Skeletal muscle satellite cell (primary cell): ENCODE results near the gene POLR2F.

Experiments used
- H3K27me3 ChIP-seq: 2 replicates; pipeline ENCODE4 v1.7.0; 2013; ENCODE audit warnings: low read length; ENCODE audit not compliant: control insufficient read depth, insufficient read depth
- H3K36me3 ChIP-seq: 2 replicates; pipeline ENCODE4 v1.7.0; 2013; ENCODE audit warnings: mild to moderate bottlenecking, control low read depth, low read length; ENCODE audit not compliant: insufficient read depth
- H3K4me1 ChIP-seq: 2 replicates; pipeline ENCODE4 v1.7.0; 2013; ENCODE audit warnings: low read length; ENCODE audit not compliant: control insufficient read depth, insufficient read depth
- H3K4me2 ChIP-seq: 2 replicates; pipeline ENCODE4 v1.7.0; 2013; ENCODE audit warnings: mild to moderate bottlenecking, low read length
- H3K4me3 ChIP-seq: 2 replicates; pipeline ENCODE4 v1.7.0; 2013; ENCODE audit warnings: low read length
- H3K9ac ChIP-seq: 2 replicates; pipeline ENCODE4 v1.7.0; 2013; ENCODE audit warnings: mild to moderate bottlenecking, low read depth, low read length, moderate library complexity
- H3K9me3 ChIP-seq: replicated peaks from 2 replicates; pipeline ENCODE4 v1.7.0; 2013; ENCODE audit warnings: mild to moderate bottlenecking, control low read depth, low read length

Gene POLR2F

GRCh38 chr22:38017939-38018885, 64.7 kb downstream of the POLR2F start:
- H3K36me3 ChIP-seq = no peaks in the 10 kb centered on the region
- H3K9ac ChIP-seq = no peak overlapping the region
- no peaks in the 10 kb centered on the region for H3K9me3 ChIP-seq
- peaks cover 16% of the 10 kb centered on the region for H3K4me1 ChIP-seq
- H3K4me3 ChIP-seq = no peak overlapping the region
- H3K27me3 ChIP-seq = peaks cover 9% of the 10 kb centered on the region
- no peak overlapping the region for H3K4me2 ChIP-seq
